NB4 (cell line): ENCODE results near the gene DESI1.

Source experiments
- DNase-seq: peaks from one replicate; pipeline ENCODE4 v3.0.0; 2010; ENCODE audit warnings: low read depth
- H3K4me3 ChIP-seq: one replicate; pipeline ENCODE4 v1.5.1; 2011; ENCODE audit warnings: mild to moderate bottlenecking, low read depth, low read length, moderate library complexity
- MAX ChIP-seq: IDR thresholded peaks from 2 replicates; pipeline ENCODE4 v1.6.1; 2011; ENCODE audit warnings: low read depth, low read length
- MYC ChIP-seq: IDR thresholded peaks from 2 replicates; pipeline ENCODE4 v1.6.1; 2011; ENCODE audit warnings: low read depth, low read length
- POLR2A ChIP-seq: IDR thresholded peaks from 2 replicates; pipeline ENCODE4 v1.6.1; 2011; ENCODE audit warnings: mild to moderate bottlenecking; ENCODE audit not compliant: insufficient read length; ENCODE audit errors: extremely low read depth
- TF ChIP-seq, protein P1 (sequence below): IDR thresholded peaks from one replicate; pipeline ENCODE4 v1.5.1; 2012; ENCODE audit warnings: low read depth, low read length

Gene DESI1

GRCh38 chr22:41661088-41661487 lies 40.2 kb upstream of the DESI1 start:
- TF ChIP-seq MAX: no peak
- TF ChIP-seq, protein P1, sequence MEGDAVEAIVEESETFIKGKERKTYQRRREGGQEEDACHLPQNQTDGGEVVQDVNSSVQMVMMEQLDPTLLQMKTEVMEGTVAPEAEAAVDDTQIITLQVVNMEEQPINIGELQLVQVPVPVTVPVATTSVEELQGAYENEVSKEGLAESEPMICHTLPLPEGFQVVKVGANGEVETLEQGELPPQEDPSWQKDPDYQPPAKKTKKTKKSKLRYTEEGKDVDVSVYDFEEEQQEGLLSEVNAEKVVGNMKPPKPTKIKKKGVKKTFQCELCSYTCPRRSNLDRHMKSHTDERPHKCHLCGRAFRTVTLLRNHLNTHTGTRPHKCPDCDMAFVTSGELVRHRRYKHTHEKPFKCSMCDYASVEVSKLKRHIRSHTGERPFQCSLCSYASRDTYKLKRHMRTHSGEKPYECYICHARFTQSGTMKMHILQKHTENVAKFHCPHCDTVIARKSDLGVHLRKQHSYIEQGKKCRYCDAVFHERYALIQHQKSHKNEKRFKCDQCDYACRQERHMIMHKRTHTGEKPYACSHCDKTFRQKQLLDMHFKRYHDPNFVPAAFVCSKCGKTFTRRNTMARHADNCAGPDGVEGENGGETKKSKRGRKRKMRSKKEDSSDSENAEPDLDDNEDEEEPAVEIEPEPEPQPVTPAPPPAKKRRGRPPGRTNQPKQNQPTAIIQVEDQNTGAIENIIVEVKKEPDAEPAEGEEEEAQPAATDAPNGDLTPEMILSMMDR: no peak
- no peak for TF ChIP-seq MYC
- no peak for TF ChIP-seq POLR2A
- no peak overlapping the region for H3K4me3 ChIP-seq
- no peak for DNase-seq

DNA sequence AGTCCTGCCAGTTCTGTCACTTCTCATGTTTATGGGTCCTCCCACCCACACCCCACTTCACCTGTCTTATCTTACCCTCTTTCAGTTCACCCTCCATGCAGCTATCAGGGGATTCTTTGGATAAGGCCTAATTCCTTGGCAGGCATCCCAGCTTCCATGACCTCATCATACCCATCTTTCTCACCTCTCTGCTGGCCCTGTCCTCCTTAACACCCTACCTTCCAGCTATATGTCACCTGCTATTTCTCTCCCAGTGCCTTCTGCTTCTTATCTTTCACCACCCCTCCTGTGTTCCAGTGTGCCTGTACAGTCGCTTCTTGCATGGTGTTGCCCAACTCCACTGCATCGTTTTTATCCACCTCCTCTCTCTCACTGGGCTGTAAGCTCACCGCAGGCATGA lies 39.6 kb upstream of the DESI1 start:
- DNase-seq: no peak
- TF ChIP-seq MYC (no peak), MAX (no peak), POLR2A (no peak)
- TF ChIP-seq, protein P1: no peak
- no peak overlapping the region for H3K4me3 ChIP-seq

GRCh38 chr22:41659941-41660340 lies 39.1 kb upstream of the DESI1 start:
- H3K4me3 ChIP-seq: no peak overlapping the region
- no peak for DNase-seq
- TF ChIP-seq, protein P1: no peak
- TF ChIP-seq MAX (no peak), POLR2A (no peak)

DNA sequence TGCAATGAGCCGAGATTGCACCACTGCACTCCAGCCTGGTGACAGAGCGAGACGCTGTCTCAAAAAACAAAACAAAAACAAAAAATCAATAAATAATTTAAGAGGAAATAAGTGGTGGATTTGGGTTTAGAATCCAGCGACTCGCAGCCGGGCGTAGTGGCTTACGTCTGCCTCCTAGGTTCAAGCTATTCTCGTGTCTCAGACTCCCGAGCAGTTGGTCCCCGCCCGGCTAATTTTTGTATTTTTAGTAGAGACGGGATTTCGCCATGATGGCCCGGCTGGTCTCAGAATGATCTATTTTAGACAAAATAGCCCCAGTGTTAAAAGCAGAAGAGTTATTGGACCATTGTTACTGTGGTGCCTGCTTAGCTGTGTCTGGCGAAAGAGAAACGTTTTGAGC lies 38.0 kb upstream of the DESI1 start:
- TF ChIP-seq POLR2A (no peak), MYC (no peak), MAX (no peak)
- TF ChIP-seq, protein P1: no peak
- DNase-seq: no peak
- no peak overlapping the region for H3K4me3 ChIP-seq

DNA sequence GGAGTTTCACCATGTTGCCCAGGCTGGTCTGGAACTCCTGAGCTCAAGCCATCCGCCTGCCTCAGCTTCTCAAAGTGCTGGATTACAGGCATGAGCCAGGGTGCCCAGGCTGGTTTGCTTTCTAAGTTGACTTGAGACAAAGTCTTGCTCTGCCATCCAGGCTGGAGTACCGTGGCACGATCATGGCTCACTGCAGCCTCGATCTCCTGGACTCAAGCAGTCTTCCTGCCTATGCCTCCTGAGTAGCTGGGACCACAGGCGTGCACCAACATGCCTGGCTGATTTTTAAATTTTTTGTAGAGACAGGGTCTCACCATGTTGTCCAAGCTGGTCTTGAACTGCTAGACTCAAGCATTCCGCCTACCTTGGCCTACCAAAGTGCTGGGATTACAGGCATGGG lies 36.9 kb upstream of the DESI1 start:
- H3K4me3 ChIP-seq: no peak overlapping the region
- no peak for TF ChIP-seq MYC
- no peak for TF ChIP-seq MAX
- TF ChIP-seq, protein P1: no peak
- no peak for TF ChIP-seq POLR2A
- DNase-seq: no peak

GRCh38 chr22:41656556-41656955 lies 35.7 kb upstream of the DESI1 start:
- DNase-seq: no peak
- TF ChIP-seq MYC: no peak
- no peak for TF ChIP-seq POLR2A
- TF ChIP-seq MAX: no peak
- TF ChIP-seq, protein P1: no peak
- no peak overlapping the region for H3K4me3 ChIP-seq
